Activated T-cell treated with anti-CD3 and anti-CD28 coated beads, Interleukin-2, amount 50 U/mL, for 48 hours (primary cell): Measurements from ENCODE around the gene PRMT5.

Experiments used
- DNase-seq, 2 experiments: peaks; one replicate each; pipeline ENCODE4 v3.0.0-alpha.2; 2020

PRMT5 gene

DNA sequence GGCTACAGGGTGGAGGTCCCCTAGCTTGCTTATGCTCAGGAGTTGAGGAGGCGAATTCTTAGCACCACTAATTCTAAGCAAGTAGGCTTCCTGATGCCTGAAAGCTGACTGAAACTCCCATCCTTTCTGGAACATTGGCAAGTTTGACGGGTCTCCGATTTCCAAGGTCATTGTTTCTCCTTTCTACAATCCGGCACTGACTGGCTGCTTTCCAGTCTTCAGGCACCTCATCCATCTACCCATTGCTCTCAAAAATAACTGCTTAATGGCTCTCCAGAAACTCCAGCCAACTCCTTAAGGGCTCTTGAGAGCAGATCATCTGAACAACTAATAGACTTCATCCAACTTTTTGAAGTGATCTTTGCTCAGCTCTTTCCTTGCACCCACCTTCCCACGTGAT, 32.8 kb downstream of the PRMT5 start:
- no peak for DNase-seq

DNA sequence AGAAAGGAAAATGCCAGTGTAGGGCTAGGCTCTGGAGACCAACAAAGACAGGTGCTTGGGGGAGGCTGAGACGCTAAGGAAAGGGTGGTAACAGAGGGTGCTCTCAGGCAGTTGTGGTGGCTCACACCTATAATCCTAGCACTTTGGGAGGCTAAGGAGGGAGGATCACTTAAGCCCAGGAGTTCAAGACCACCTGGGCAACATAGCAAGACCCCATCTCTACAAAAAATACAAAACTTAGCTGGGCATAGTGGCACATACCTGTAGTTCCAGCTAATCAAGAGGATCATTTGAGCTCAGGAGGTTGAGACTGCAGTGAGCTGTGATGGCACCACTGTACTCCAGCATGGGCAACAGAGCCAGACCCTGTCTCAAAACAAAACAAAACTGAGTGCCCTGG, 33.8 kb downstream of the PRMT5 start:
- no peak for DNase-seq

DNA sequence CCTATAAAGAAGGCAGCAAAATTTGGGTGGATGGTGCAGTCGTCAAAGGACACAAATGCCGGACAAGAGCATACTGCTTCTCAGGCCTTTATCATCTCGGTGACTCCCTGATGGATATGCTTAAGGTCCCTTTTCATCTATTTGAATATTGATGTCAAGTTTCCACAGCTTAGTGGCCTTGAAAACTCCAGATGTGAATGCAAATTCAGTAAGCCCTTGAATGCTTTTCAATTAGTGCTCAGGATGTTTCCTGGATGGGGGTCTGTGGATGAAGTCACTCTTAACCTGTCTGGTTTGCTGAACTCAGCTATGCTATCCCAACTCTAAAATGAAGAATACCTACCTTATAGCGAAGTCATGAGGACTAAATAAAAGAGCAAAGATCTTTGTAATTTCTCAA, 35.5 kb downstream of the PRMT5 start:
- no peak for DNase-seq

DNA sequence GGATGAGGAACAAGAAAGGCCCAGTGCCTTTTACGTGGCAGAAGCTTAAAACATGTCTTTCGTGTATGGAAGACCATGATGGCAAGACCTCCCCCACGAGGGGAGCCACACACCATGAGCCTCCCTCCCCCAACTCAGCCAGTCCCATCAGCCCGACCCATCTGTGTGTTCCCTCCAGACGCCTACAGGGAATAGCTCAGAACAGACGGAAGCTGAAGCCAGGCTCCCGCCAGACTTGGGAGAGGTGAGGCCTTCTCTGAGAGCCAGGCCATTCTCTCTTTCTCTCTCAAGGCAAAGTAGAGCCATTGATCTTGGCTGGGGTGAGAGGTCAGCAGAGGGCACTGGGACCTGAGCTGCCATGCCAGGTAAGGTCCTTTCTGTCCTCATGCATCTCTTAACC, 36.7 kb downstream of the PRMT5 start:
- no peak for DNase-seq

DNA sequence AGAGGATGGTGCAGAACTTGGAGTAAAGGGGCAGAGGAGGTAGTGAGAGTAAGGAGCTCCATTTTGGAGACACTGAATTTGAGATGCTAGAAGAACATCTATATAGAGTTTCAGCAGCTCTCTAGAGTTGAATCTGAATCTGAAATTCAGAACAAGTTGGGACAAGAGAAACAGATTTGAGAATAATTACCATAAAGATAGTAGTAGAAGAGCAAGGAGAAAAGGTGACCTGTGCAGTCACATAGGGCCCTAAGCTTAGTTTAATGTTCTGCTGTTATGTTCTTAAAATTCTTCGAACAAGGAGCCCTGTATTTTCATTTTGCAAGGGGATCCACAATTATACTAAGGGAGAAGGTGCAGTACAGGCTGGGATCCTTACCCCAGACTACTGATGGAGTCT, 38.8 kb downstream of the PRMT5 start:
- no peak for DNase-seq

DNA sequence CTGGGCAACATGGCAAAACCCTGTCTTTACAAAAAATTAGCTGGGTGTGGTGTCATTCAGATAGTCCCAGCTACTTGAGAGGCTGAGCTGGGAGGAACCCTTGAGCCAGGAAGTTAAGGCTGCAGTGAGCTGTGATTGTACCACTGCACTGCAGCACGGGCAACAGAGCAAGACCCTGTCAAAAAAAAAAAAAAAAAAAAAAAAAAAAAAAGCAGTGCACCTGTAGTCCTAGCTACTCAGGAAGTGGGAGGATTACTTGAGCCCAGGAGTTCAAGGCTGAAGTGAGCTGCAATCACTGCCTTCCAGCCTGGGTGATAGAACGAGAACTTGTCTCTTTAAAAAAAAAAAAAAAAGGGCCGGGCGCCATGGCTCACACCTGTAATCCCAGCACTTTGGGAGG, 40.5 kb downstream of the PRMT5 start:
- no peak for DNase-seq

DNA sequence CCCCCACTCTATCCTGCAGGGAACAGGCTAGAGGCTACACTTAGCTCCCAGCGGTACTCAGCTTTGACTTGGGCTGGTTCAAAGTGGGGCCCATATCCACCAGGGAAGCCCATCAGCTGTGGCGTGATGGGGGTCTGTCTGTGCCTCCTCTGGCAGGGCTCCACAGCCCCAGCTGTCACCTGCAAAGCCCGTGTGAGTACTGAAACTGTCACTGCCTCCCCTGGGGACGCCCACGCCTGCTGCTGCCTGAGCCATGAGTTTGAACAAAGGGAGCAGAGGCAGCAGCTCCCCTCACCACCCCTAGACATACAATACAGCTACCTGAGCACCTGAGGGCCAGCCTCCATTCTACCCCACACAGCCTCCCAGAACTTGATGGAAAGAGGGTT, 41.2 kb downstream of the PRMT5 start:
- DNase-seq: peak; percentile 63 to 70

DNA sequence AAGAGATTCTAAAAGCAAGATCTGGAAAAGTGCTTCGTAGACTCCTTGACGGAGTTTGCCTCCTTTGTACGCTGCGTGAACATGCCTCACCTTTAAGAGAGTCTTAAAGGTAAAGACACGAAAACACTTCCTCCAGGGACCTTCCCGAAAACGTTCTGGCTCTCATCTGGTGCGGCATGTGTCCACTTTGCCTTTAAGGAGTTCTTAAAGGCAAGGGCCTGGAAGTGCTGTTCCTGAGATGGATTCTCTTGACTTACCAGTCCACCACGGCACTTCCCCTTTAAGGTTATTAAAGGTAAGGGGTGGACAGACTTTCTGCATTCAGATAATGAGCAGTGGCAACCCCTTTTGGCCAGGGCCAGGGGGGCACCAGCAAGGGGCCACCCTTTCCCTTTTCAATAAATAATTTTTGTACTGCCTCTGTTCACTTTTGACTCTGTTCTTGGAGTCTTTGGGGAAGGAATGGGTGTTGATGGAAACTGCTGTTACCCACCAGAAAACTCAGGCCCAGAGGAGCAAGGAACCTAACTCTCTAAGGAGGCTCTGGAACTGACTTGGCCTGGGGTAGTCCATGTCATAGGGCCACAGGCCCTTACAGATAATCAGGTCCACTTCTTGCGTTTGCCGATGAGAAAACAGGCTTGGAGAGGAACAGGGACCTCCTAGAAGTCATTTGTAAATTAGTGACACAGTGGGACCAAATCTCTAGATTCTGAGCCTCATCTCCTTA, 41.8 kb downstream of the PRMT5 start:
- DNase-seq: peak in 1 of 2 experiments; percentile 55

DNA sequence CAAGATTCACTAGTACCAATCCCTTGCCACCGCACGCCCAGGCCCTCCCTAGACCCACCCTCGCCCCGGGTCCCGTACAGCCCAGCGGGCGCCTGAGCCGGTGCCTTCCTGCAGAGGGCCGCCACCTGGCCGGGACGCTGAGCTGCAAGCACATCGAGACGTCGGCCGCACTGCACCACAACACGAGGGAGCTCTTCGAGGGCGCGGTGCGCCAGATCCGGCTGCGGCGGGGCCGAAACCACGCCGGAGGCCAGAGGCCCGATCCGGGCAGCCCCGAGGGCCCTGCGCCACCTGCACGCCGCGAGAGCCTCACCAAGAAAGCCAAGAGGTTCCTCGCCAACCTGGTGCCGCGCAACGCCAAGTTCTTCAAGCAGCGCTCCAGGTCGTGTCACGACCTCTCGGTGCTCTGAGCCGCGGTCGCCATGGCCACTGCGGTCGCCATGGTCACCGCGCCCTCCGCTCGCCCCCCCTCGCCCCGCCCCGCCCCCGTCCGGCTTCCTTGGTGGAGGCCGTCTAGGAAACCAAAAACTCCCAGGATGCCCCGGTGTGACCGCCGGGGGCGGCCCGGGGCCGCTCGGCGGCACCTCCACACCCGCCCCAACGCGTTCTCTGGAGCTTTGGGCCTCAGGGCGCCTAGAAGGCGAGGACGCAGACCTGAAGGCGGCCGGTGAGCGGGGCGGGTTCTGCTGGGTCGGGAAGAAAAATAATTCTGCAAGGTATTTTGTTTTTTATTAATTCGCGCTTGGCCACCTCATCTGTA, 42.5 kb downstream of the PRMT5 start:
- peak; percentile 76 to 80 for DNase-seq

DNA sequence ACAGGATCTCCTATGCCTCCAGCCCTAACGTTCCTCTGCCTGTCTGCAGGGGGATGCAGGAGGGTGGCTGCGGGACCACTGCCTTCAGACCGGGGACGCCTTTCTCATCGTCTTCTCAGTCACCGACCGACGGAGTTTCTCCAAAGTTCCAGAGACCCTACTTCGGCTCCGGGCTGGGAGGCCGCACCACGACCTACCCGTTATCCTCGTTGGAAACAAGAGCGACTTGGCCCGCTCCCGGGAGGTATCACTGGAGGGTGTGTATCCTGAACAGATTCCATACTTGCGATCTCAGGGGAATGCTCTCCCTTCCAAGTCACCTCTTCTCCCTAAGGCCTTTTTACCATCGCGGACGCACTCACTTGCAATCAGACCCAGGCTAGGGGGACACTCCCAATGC, 43.2 kb downstream of the PRMT5 start:
- DNase-seq: no peak

DNA sequence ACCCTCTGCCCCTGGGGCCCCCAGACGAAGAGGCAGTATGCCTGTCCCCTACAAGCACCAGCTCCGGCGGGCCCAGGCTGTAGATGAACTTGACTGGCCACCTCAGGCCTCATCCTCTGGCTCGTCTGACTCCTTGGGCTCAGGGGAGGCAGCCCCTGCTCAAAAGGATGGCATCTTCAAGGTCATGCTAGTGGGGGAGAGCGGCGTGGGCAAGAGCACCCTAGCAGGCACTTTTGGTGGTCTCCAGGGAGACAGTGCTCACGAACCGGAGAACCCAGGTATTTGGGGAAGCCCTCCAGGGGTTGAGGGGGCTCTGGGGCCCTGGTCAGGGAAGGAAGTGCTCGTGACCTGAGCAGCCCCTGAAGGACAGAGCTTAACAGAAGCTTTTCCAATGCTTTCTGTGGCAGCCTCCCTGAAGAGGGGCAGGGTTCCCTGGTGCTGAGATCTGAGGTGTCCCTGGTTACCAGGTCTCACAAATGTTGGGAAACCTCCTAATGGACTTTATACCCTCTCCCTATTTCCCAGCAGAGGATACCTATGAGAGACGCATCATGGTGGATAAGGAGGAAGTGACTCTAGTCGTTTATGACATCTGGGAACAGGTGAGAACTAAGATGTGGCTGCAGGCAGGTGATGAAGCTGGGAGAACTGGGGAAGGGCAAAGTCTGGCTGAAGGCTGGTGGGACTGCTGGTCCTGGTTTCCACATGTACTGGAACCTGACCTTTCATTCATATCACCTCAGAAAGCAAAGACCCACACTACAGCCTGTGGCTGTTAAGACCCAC, 44.2 kb downstream of the PRMT5 start:
- no peak for DNase-seq

DNA sequence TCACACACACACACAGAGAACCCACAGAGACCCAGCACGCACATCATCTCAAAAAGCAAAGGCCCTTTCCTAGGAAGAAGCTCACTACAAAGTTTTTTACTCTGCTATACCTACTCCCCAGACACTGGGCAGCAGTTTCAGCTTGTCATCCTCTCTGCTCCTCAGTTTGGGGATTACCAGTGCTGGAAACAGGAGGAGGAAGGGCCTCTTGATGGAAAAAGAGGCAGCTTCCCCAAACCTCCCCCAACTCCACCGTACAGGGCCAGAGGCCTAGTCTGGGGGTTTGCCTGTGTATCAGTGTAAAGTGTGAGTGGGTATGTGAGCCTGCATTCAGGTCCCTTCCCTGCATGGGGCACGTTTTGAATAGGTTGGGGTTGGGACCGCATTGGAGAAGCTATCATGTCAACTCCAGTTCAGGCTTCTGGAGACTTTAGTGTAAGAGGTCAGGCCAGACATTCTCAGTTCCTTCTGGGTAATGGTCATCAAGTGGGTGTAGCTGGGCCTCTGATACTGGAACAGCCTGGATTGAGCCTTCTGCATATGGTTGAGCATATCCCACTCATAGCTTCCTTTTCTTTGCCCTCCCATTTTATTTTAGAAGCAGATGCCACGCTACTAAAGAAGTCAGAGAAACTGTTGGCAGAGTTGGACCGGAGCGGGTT, 45.0 kb downstream of the PRMT5 start:
- DNase-seq: no peak

DNA sequence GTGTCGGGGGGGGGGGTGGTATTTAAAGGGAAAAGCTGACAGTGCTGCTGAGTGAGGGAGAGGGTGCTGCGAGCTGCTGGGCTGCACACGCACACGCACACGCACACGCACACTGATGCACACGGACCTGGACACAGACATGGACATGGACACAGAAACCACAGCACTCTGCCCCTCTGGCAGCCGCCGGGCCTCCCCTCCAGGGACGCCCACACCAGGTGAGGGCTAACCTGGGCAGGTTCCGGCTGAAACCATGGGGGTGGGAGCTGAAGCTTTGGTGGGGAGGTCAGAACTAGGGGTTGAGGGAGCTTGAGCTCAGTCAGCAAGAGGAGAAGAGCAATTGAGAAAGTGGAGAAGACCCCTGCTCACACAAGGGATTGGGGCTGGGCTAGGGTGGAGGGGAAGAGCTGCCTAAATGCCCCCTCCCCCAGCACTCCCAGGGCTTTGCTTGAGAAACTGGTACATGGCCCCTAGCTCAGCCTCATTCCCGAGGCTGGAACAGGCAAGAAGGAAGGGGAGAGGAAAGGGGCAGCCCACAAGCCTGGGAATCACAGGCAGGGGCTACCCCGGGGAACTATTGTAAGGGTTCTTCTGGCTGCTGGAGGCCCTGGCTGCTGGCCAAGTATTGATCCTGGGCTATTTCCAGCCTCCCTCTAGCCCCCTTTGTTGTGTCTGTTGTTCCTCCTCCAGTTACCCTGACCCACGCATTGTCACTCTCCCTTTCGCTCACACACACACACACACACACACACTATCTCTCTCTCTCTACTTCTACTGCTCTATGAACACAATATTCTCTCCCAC, 45.8 kb downstream of the PRMT5 start, which contains the start of gene REM2:
REM2 (plus strand) TSS at position 50 of the 804 bp plus-strand sequence; CDS start at position 116, 66 bp downstream.
- DNase-seq: no peak

DNA sequence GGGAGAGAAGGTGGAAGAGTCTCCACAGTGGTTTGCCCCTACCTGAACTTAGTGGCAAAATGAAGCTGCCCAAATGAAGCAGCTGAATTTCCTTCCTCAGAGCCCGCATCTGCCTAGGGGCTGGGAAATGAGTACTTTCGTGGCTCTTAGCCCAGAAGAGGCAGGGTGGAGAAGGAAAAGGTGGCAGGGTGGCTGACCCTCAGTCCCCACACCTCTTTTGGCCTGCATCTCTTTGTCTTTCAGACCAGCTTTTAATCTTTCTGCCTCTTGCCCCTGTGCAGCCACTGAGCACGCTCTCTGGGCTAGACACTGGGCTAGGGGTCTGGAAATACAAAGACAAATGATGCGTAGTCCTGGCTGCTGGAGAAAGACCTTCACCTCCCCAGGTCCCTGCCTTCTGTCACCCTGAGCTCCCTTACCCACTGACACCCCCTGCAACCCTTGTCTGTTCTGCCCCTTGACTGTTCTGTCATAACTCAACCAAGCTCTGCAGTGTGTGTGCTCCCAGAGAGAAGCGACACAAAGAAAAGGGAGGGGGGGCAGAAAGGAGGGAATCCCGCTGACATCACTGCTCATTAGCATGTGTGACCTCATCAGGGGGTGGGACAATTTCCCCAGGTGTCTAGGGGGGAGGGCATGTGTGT, 46.5 kb downstream of the PRMT5 start:
- DNase-seq: peak in 1 of 2 experiments; percentile 39

DNA sequence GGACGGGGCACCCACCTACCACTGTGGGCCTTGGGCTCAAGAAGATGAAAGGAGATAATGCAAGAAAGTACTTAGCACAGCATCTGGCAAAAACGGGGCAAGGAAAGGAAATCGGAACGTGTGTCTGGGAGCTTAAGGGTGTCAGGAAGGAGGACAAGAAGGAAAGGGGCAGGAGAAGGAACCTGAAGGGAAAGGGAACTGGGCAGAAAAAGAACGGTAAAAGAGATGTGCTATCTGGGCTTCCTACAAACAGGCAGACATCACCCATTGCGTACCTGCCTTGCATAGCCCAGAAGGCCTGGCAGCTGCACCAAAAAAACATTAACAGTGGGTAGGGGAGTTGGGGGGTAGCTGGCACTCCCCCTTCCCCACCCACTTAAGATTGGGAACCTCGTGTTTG, 47.1 kb downstream of the PRMT5 start:
- DNase-seq: no peak

DNA sequence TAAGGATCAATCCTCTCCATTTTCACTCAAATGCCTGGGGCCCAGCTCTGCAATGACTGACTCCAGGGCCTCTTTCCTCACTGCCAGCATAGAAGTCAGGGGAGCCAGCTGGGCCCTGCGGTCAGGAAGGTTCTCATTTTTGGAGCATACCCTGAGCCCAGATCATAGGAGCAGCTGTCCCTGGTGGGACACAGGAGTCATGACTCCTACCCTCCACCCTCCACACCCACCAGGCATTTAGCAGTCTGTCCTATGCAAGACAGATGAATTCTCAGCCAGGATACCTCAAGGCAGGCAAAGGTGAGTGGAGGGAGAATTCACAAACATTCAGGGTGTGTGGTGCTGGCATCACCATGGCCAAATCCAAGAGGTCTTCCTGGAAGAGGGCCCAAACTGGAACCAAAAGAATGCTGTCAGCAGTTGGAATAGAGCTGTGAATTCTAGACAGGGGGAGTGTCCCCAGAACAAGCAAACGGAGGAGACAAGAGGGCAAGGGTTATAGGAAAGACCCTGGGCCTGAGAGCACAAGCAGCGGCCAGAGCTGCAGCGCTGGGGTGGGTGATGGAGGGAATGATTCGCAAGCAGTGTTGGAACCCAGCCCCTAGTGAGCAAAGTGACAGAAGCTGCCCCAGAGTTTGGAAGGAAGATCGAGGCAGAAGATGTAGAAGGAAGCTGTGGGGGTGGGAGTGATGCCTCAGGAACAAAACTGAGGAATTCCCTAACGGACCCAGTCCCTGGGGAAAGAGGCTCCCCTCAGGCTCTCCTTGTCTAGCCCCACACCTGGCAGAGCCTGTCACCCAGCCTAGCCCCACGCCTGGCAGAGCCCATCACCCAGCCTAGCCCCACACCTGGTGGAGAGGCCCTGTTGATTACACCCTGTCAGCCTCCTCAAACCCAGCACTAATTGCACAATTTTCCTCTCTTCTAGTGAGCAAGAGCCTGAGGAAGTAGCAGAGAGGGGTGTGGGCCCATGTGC, 50.6 kb downstream of the PRMT5 start:
- DNase-seq: no peak

DNA sequence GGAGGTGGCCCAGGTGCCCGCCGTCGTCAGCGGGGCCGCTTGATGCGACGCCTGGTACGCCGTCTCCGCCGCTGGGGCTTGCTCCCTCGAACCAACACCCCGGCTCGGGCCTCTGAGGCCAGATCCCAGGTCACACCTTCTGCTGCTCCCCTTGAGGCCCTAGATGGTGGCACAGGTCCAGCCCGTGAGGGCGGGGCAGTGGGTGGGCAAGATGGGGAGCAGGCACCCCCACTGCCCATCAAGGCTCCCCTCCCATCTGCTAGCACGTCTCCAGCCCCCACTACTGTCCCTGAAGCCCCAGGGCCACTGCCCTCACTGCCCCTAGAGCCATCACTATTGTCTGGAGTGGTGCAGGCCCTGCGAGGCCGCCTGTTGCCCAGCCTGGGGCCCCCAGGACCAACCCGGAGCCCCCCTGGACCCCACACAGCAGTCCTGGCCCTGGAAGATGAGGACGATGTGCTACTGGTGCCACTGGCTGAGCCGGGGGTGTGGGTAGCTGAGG, 52.1 kb downstream of the PRMT5 start:
- no peak for DNase-seq

DNA sequence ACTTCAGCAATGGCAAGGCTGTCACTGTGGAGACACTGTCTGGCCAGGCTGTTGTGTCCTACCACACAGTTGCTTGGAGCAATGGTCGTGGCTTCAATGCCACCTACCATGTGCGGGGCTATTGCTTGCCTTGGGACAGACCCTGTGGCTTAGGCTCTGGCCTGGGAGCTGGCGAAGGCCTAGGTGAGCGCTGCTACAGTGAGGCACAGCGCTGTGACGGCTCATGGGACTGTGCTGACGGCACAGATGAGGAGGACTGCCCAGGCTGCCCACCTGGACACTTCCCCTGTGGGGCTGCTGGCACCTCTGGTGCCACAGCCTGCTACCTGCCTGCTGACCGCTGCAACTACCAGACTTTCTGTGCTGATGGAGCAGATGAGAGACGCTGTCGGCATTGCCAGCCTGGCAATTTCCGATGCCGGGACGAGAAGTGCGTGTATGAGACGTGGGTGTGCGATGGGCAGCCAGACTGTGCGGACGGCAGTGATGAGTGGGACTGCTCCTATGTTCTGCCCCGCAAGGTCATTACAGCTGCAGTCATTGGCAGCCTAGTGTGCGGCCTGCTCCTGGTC, 53.3 kb downstream of the PRMT5 start:
- DNase-seq: no peak

DNA sequence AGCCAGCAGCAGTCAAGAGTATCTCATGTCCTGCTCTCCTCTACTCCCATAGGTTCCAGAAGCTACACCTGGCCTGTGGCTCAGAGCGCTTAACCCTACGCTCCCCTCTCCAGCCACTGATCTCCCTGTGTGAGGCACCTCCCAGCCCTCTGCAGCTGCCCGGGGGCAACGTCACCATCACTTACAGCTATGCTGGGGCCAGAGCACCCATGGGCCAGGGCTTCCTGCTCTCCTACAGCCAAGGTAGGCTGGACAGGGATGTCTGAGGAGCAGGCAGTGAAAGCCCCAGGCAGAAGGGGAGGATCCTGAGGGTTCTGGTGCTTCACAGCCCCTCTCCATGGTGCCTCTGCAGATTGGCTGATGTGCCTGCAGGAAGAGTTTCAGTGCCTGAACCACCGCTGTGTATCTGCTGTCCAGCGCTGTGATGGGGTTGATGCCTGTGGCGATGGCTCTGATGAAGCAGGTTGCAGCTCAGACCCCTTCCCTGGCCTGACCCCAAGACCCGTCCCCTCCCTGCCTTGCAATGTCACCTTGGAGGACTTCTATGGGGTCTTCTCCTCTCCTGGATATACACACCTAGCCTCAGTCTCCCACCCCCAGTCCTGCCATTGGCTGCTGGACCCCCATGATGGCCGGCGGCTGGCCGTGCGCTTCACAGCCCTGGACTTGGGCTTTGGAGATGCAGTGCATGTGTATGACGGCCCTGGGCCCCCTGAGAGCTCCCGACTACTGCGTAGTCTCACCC, 54.0 kb downstream of the PRMT5 start:
- no peak for DNase-seq
